Measurements from ENCODE around the gene JUNB.

JUNB gene

GRCh38 chr19:12791345-12792050, at the start of gene JUNB (continued):
- TF ChIP-seq YY2 (tag by site-specific recombination; IDR thresholded peaks at IDR 0.05), result peak; percentile 31; the same call in 1 of the 2 replicates
- peak; percentile 75; the same call in 1 of the 2 replicates for TF ChIP-seq ZNF24 (tag by site-specific recombination; IDR thresholded peaks at IDR 0.05)
- no peak for TF ChIP-seq ZNF19 (tag by site-specific recombination; IDR thresholded peaks at IDR 0.05; ENCODE audit: low read depth)
- no peak for TF ChIP-seq ELK4 (IDR thresholded peaks at IDR 0.05; ENCODE audit: borderline replicate concordance, low read depth, low read length)
- TF ChIP-seq ZNF544 (tag by site-specific recombination; IDR thresholded peaks at IDR 0.05), result no peak
- no peak for TF ChIP-seq ZNF26 (tag by site-specific recombination; IDR thresholded peaks at IDR 0.05)
- TF ChIP-seq ZNF362 (tag by site-specific recombination; IDR thresholded peaks at IDR 0.05), result no peak
- TF ChIP-seq ZSCAN4 (tag by site-specific recombination; IDR thresholded peaks at IDR 0.05), result no peak
- no peak for TF ChIP-seq ZNF23 (tag by site-specific recombination; IDR thresholded peaks at IDR 0.05; ENCODE audit: borderline replicate concordance)
- no peak; the same call in 1 of the 2 replicates for TF ChIP-seq ZNF501 (tag by site-specific recombination; IDR thresholded peaks at IDR 0.05)
- peak; percentile 97 for TF ChIP-seq KLF10 (tag by site-specific recombination; IDR thresholded peaks at IDR 0.05)
- peak; percentile 100 for TF ChIP-seq PATZ1 (tag by site-specific recombination; IDR thresholded peaks at IDR 0.05)
- no peak for TF ChIP-seq ZNF530 (tag by site-specific recombination; IDR thresholded peaks at IDR 0.05; ENCODE audit: low read depth)
- no peak for TF ChIP-seq ZNF426 (tag by site-specific recombination; IDR thresholded peaks at IDR 0.05)
- no peak for TF ChIP-seq ZNF121 (tag by site-specific recombination; IDR thresholded peaks at IDR 0.05)
- no peak for TF ChIP-seq ZNF292 (tag by site-specific recombination; IDR thresholded peaks at IDR 0.05; ENCODE audit: borderline replicate concordance, low read depth)
- no peak; the same call in 1 of the 2 replicates for TF ChIP-seq ZNF148 (tag by site-specific recombination; IDR thresholded peaks at IDR 0.05; ENCODE audit: borderline replicate concordance)
- TF ChIP-seq ZNF398 (tag by site-specific recombination; IDR thresholded peaks at IDR 0.05), result peak; percentile 50; the same call in 1 of the 2 replicates
- TF ChIP-seq GLI2 (tag by site-specific recombination; IDR thresholded peaks at IDR 0.05; ENCODE audit: borderline replicate concordance, low read depth), result no peak

All from HEK293 (cell line).